Measurements from ENCODE around the gene NCOA7.

DNA sequence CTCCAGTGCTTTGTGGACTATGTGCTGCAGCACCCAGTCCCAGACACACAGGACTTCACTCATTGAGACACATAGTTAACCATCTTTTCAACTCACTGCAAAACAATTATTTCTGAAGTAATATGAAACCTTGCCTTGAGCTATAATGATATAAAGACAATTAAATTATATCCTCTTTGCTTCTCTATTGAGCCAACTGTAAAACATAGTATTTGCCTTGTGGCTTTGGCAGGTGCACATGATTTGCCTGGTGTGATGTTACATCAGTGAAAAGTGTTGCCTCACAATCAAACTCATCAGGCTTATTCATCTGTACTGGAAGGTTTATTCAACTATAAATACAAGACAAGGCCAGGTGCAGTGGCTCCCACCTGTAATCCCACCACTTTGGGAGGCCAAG, 80.6 kb downstream of the NCOA7 start:
- TF ChIP-seq, protein P1, sequence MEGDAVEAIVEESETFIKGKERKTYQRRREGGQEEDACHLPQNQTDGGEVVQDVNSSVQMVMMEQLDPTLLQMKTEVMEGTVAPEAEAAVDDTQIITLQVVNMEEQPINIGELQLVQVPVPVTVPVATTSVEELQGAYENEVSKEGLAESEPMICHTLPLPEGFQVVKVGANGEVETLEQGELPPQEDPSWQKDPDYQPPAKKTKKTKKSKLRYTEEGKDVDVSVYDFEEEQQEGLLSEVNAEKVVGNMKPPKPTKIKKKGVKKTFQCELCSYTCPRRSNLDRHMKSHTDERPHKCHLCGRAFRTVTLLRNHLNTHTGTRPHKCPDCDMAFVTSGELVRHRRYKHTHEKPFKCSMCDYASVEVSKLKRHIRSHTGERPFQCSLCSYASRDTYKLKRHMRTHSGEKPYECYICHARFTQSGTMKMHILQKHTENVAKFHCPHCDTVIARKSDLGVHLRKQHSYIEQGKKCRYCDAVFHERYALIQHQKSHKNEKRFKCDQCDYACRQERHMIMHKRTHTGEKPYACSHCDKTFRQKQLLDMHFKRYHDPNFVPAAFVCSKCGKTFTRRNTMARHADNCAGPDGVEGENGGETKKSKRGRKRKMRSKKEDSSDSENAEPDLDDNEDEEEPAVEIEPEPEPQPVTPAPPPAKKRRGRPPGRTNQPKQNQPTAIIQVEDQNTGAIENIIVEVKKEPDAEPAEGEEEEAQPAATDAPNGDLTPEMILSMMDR (IDR thresholded peaks at IDR 0.05; ENCODE audit: insufficient read depth, low read length) = no peak
- TF ChIP-seq SPI1 (IDR thresholded peaks at IDR 0.05; ENCODE audit: borderline replicate concordance, low read depth) (no peak), REST (IDR thresholded peaks at IDR 0.05; ENCODE audit: insufficient replicate concordance, low read depth) (no peak), POLR2AphosphoS5 (IDR thresholded peaks at IDR 0.05; ENCODE audit: low read depth) (no peak), GABPA (IDR thresholded peaks at IDR 0.05; ENCODE audit: low read depth) (no peak)

All from HL-60 (cell line).